Fibroblast of lung (primary cell): ENCODE data around the gene BBS9.

Source experiments
- EZH2 ChIP-seq: IDR thresholded peaks from 2 replicates; pipeline ENCODE4 v1.5.1; 2012; ENCODE audit warnings: low read length, control low read depth, mild to moderate bottlenecking; ENCODE audit errors: missing control alignments
- TF ChIP-seq, protein P1 (sequence below), 2 donors: IDR thresholded peaks in 1 of 2; conservative IDR thresholded peaks in 1 of 2; 1 replicate in 1 of 2; 2 replicates in 1 of 2; pipeline ENCODE4 v1.5.1; 2011 to 2012; ENCODE audit warnings: low read length in 2 of 2, control low read depth in 1 of 2, inconsistent platforms in 1 of 2, low read depth in 1 of 2, mild to moderate bottlenecking in 1 of 2

DNA sequence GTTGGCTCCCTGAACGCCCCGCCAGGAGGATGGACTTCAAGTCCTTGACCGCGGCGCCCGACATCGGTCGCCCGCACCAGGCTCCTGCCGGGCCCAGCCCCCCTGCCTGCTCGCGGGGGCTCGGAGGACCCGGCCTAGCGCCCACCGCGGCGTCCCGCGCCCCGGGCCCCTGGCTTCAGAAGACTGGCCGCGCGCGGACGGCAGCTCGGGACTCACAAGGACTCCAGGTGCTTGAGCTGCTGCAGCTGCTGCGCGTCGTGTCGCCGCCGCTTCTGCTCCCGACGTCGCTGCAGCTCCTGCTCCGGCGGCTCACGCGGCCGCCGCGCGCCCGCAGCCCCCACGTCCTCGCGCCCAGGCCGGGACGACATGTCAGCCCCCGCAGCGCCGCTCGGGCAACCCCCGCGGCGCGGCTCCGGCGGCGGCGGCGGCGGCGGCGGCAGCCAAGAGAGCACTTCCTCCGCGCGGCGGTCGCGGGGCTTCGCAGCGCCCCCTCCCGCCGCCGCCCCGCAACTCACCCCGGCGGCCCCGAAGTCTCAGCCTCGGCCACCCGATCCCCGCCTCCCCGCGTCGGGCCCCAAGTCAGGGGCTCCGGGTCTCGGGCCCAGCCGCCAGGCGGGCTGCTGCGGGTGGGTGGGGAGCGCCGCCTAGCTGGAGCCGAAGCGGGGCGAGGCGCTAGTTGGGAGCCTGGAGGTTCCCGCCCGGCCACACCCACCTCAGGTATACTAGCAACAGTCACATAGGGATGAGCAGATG is 20.2 kb upstream of the BBS9 start, which contains the start of gene RP9:
- no peak for TF ChIP-seq EZH2
- TF ChIP-seq, protein P1, sequence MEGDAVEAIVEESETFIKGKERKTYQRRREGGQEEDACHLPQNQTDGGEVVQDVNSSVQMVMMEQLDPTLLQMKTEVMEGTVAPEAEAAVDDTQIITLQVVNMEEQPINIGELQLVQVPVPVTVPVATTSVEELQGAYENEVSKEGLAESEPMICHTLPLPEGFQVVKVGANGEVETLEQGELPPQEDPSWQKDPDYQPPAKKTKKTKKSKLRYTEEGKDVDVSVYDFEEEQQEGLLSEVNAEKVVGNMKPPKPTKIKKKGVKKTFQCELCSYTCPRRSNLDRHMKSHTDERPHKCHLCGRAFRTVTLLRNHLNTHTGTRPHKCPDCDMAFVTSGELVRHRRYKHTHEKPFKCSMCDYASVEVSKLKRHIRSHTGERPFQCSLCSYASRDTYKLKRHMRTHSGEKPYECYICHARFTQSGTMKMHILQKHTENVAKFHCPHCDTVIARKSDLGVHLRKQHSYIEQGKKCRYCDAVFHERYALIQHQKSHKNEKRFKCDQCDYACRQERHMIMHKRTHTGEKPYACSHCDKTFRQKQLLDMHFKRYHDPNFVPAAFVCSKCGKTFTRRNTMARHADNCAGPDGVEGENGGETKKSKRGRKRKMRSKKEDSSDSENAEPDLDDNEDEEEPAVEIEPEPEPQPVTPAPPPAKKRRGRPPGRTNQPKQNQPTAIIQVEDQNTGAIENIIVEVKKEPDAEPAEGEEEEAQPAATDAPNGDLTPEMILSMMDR (conservative IDR thresholded peaks at IDR 0.05 in 1 of 2, IDR thresholded peaks at IDR 0.05 in 1 of 2; ENCODE audit: low read depth in 1 of 2, low read length in 2 of 2), result peak; percentile 10 to 28
